H9 (cell line): ENCODE measurements around the gene ZNF524. TPM values are rescaled to one million over a fixed set of nuclear protein-coding genes. Genes with fewer than 3 reads are reported as not detected.

Experiments
- DNase-seq: peaks from one replicate; pipeline ENCODE4 v3.0.0-alpha.2; 2017
- H2AFZ ChIP-seq: one replicate; pipeline ENCODE4 v1.6.1; 2013; ENCODE audit warnings: mild to moderate bottlenecking, low read length, control low read depth, moderate library complexity
- H2AK5ac ChIP-seq: 2 replicates; pipeline ENCODE4 v1.6.1; 2013; ENCODE audit warnings: low read length, control low read depth, mixed read lengths; ENCODE audit not compliant: insufficient read length
- H2BK120ac ChIP-seq: one replicate; pipeline ENCODE4 v1.6.1; 2013; ENCODE audit warnings: low read depth, mild to moderate bottlenecking, low read length, control low read depth, inconsistent platforms; ENCODE audit not compliant: poor library complexity, severe bottlenecking
- H2BK12ac ChIP-seq: 2 replicates; pipeline ENCODE4 v1.6.1; 2013; ENCODE audit warnings: low read length, control low read depth, mixed read lengths, low read depth; ENCODE audit not compliant: insufficient read length
- H2BK15ac ChIP-seq: 2 replicates; pipeline ENCODE4 v1.6.1; 2013; ENCODE audit warnings: low read depth, low read length, control low read depth
- H2BK20ac ChIP-seq: one replicate; pipeline ENCODE4 v1.6.1; 2013; ENCODE audit warnings: low read depth, mild to moderate bottlenecking, low read length, control low read depth, inconsistent platforms; ENCODE audit not compliant: poor library complexity, severe bottlenecking
- H2BK5ac ChIP-seq: 2 replicates; pipeline ENCODE4 v1.6.1; 2013; ENCODE audit warnings: low read length, control low read depth, mixed read lengths; ENCODE audit not compliant: insufficient read length
- H3K14ac ChIP-seq: 2 replicates; pipeline ENCODE4 v1.6.1; 2013; ENCODE audit warnings: low read length, control low read depth; ENCODE audit not compliant: insufficient read depth
- H3K18ac ChIP-seq: 2 replicates; pipeline ENCODE4 v1.6.1; 2013; ENCODE audit warnings: low read depth, mild to moderate bottlenecking, mixed read lengths, low read length, control low read depth; ENCODE audit not compliant: insufficient read length
- H3K23ac ChIP-seq: 2 replicates; pipeline ENCODE4 v1.6.1; 2013; ENCODE audit warnings: low read length, control low read depth, mixed read lengths, low read depth; ENCODE audit not compliant: insufficient read length
- H3K23me2 ChIP-seq: 2 replicates; pipeline ENCODE4 v1.6.1; 2013; ENCODE audit warnings: low read depth, mild to moderate bottlenecking, mixed read lengths, low read length, control low read depth; ENCODE audit not compliant: insufficient read length, poor library complexity, severe bottlenecking
- H3K27ac ChIP-seq: 2 replicates; pipeline ENCODE4 v1.5.1; 2013; ENCODE audit warnings: low read length, control low read depth, mixed read lengths, low read depth; ENCODE audit not compliant: insufficient read length
- H3K27me3 ChIP-seq: 2 replicates; pipeline ENCODE4 v1.6.1; 2013; ENCODE audit warnings: low read length, control low read depth, inconsistent platforms; ENCODE audit not compliant: insufficient read depth
- H3K4ac ChIP-seq: 2 replicates; pipeline ENCODE4 v1.6.1; 2013; ENCODE audit warnings: low read depth, mild to moderate bottlenecking, control low read depth, inconsistent platforms, low read length, moderate library complexity
- H3K4me1 ChIP-seq: 2 replicates; pipeline ENCODE4 v1.6.1; 2013; ENCODE audit warnings: low read length, control low read depth, inconsistent platforms; ENCODE audit not compliant: insufficient read depth
- H3K4me2 ChIP-seq: 2 replicates; pipeline ENCODE4 v1.6.1; 2013; ENCODE audit warnings: low read length, control low read depth, mixed read lengths; ENCODE audit not compliant: insufficient read length, insufficient read depth
- H3K56ac ChIP-seq: 2 replicates; pipeline ENCODE4 v1.6.1; 2013; ENCODE audit warnings: low read depth, mild to moderate bottlenecking, mixed read lengths, low read length, control low read depth; ENCODE audit not compliant: insufficient read length
- H3K79me1 ChIP-seq: 2 replicates; pipeline ENCODE4 v1.6.1; 2013; ENCODE audit warnings: low read depth, mild to moderate bottlenecking, moderate library complexity, low read length, control low read depth, inconsistent platforms; ENCODE audit not compliant: insufficient read depth, poor library complexity, severe bottlenecking
- H3K79me2 ChIP-seq: 2 replicates; pipeline ENCODE4 v1.6.1; 2013; ENCODE audit warnings: low read length, control low read depth, inconsistent platforms; ENCODE audit not compliant: insufficient read depth
- H3K9ac ChIP-seq: 2 replicates; pipeline ENCODE4 v1.6.1; 2013; ENCODE audit warnings: low read length, control low read depth, mixed read lengths; ENCODE audit not compliant: insufficient read length; ENCODE audit errors: extremely low read depth
- H3K9me3 ChIP-seq: one replicate; pipeline ENCODE4 v1.6.1; 2013; ENCODE audit warnings: low read depth, low read length, inconsistent platforms; ENCODE audit not compliant: control insufficient read depth
- H3T11ph ChIP-seq: one replicate; pipeline ENCODE4 v1.6.1; 2013; ENCODE audit warnings: mild to moderate bottlenecking, low read length, control low read depth, inconsistent platforms
- H4K20me1 ChIP-seq: one replicate; pipeline ENCODE4 v1.6.1; 2013; ENCODE audit not compliant: control insufficient read depth, insufficient read length, insufficient read depth
- H4K5ac ChIP-seq: 2 replicates; pipeline ENCODE4 v1.6.1; 2013; ENCODE audit warnings: low read depth, mild to moderate bottlenecking, mixed read lengths, low read length, control low read depth; ENCODE audit not compliant: insufficient read length
- H4K8ac ChIP-seq: replicated peaks from 2 replicates; pipeline ENCODE4 v1.6.1; 2013; ENCODE audit warnings: low read length, control low read depth, mixed read lengths, low read depth; ENCODE audit not compliant: insufficient read length
- H4K91ac ChIP-seq: 2 replicates; pipeline ENCODE4 v1.6.1; 2013; ENCODE audit warnings: low read depth, mild to moderate bottlenecking, moderate library complexity, mixed read lengths, low read length, control low read depth; ENCODE audit not compliant: insufficient read length
- H3K27ac Mint-ChIP-seq, 3 experiments: 2 replicates in 2 of 3; 3 replicates in 1 of 3; pipeline ENCODE4 v1.8.0; 2020 to 2021; ENCODE audit warnings: mixed read lengths in 3 of 3, mild to moderate bottlenecking in 1 of 3, moderate library complexity in 1 of 3
- H3K27me3 Mint-ChIP-seq: 2 replicates; pipeline ENCODE4 v1.8.0; 2021; ENCODE audit warnings: low read depth, mild to moderate bottlenecking, moderate library complexity, mixed read lengths
- H3K36me3 Mint-ChIP-seq, 3 experiments: 2 replicates in 2 of 3; 3 replicates in 1 of 3; pipeline ENCODE4 v1.8.0; 2020 to 2021; ENCODE audit warnings: low read depth in 3 of 3, mixed read lengths in 3 of 3; ENCODE audit not compliant: insufficient read depth in 1 of 3
- H3K4me1 Mint-ChIP-seq, 2 experiments: 2 replicates each; pipeline ENCODE4 v1.8.0; 2020; ENCODE audit warnings: mixed read lengths in 2 of 2
- H3K4me3 Mint-ChIP-seq, 2 experiments: 2 replicates in 1 of 2; 3 replicates in 1 of 2; pipeline ENCODE4 v1.8.0; 2020 to 2021; ENCODE audit warnings: mild to moderate bottlenecking in 2 of 2, mixed read lengths in 2 of 2, moderate library complexity in 1 of 2
- H3K9me3 Mint-ChIP-seq, 2 experiments: 2 replicates in 1 of 2; 3 replicates in 1 of 2; pipeline ENCODE4 v1.8.0; 2020; ENCODE audit warnings: mild to moderate bottlenecking in 2 of 2, mixed read lengths in 2 of 2, moderate library complexity in 1 of 2
- CTCF ChIP-seq: fragments of 200-600 bp; sonication (generic); conservative IDR thresholded peaks from 3 replicates; pipeline ENCODE4 v1.8.0; 2021; ENCODE audit warnings: antibody characterized with exemption, mild to moderate bottlenecking
- WGBS: extraction: QIAGEN DNeasy Blood & Tissue Kit; methylation state at CpG from one replicate; pipeline ENCODE4 v1.1.7; 2013; ENCODE audit warnings: missing lambda C conversion rate, low lambda C conversion rate, mixed read lengths; ENCODE audit not compliant: insufficient read length; ENCODE audit errors: extremely low coverage; 5-methylcytosine and 5-hydroxymethylcytosine counted together
- total RNA-seq: library from RNA; stranded (reverse); gene quantifications from 2 replicates; pipeline ENCODE4 v1.2.1, GENCODE V29; 2021

Gene ZNF524
- total RNA-seq, 1 experiment from 2014 or later: 3.0 TPM

- Histone ChIP-seq H4K8ac (no peak overlapping the region), H3K23ac (no peak overlapping the region), H3K4me1 (peaks cover 2% of the 10 kb centered on the region; the same call in 1 of the 2 replicates), H3K79me2 (no peaks in the 10 kb centered on the region), H2BK20ac (no peak overlapping the region), H3K4ac (no peak overlapping the region), H3T11ph (no peak overlapping the region), H4K20me1 (no peaks in the 10 kb centered on the region), H3K18ac (peak overlapping the region; percentile 54), H3K56ac (no peak overlapping the region), H3K79me1 (no peaks in the 10 kb centered on the region), H3K14ac (no peak overlapping the region), H2BK12ac (no peak overlapping the region), H2BK120ac (no peak overlapping the region), H2BK15ac (no peak overlapping the region), H3K27ac (no peak overlapping the region), H3K23me2 (peaks cover 4% of the 10 kb centered on the region), H3K9ac (peak overlapping the region; percentile 33), H2AK5ac (no peak overlapping the region), H4K91ac (no peak overlapping the region), H3K27me3 (no peaks in the 10 kb centered on the region), H2BK5ac (no peak overlapping the region), H4K5ac (no peak overlapping the region), H2AFZ (no peak overlapping the region), H3K4me2 (peak overlapping the region; percentile 75), H3K9me3 (no peaks in the 10 kb centered on the region)
- Mint-ChIP-seq H3K9me3 (peaks cover 2 to 4% of the 10 kb centered on the region in 2 experiments; a peak in 2 of 5 replicates), H3K27me3 (no peaks in the 10 kb centered on the region), H3K36me3 (peaks cover 15 to 21% (median 18%) of the 10 kb centered on the region in 3 experiments; a peak in 6 of 7 replicates), H3K27ac (no peak overlapping the region; a peak in 1 of 7 replicates), H3K4me3 (peak overlapping the region; percentile 57 to 78), H3K4me1 (peaks cover 29 to 39% of the 10 kb centered on the region in 2 experiments)
- no peak for TF ChIP-seq CTCF
- no CpG with 5 or more reads among the region's 15 CpGs for WGBS
- no peak for DNase-seq
These were observed 557 bp downstream of the ZNF524 start for GRCh38 chr19:55600662-55601028.
